Trophoblast cell (in vitro differentiated cells and primary cell): ENCODE data around the gene TSPOAP1.

Experiments
- DNase-seq, 2 donors: peaks; one replicate each; pipeline ENCODE4 v3.0.0-alpha.2; 2016
- H2AFZ ChIP-seq: 2 replicates; pipeline ENCODE4 v1.6.1; 2013; ENCODE audit warnings: low read length, moderate library complexity, mild to moderate bottlenecking; ENCODE audit not compliant: insufficient read depth, poor library complexity
- H2AK5ac ChIP-seq: 2 replicates; pipeline ENCODE4 v1.6.1; 2013; ENCODE audit warnings: mild to moderate bottlenecking, low read length
- H2BK120ac ChIP-seq: 2 replicates; pipeline ENCODE4 v1.6.1; 2013; ENCODE audit warnings: low read length, mild to moderate bottlenecking, moderate library complexity; ENCODE audit not compliant: insufficient read depth, poor library complexity
- H2BK12ac ChIP-seq: 2 replicates; pipeline ENCODE4 v1.6.1; 2013; ENCODE audit warnings: mild to moderate bottlenecking, low read length, moderate library complexity
- H2BK5ac ChIP-seq: 2 replicates; pipeline ENCODE4 v1.6.1; 2013; ENCODE audit warnings: low read length, low read depth, moderate library complexity, mild to moderate bottlenecking; ENCODE audit not compliant: poor library complexity
- H3K14ac ChIP-seq: 2 replicates; pipeline ENCODE4 v1.6.1; 2013; ENCODE audit warnings: mild to moderate bottlenecking, low read length
- H3K18ac ChIP-seq: 2 replicates; pipeline ENCODE4 v1.6.1; 2013; ENCODE audit warnings: mild to moderate bottlenecking, low read length
- H3K23ac ChIP-seq: 2 replicates; pipeline ENCODE4 v1.6.1; 2013; ENCODE audit warnings: low read length
- H3K27ac ChIP-seq: 2 replicates; pipeline ENCODE4 v1.5.1; 2013; ENCODE audit warnings: low read depth, mild to moderate bottlenecking, inconsistent platforms, low read length, moderate library complexity
- H3K27me3 ChIP-seq: 2 replicates; pipeline ENCODE4 v1.6.1; 2013; ENCODE audit warnings: inconsistent platforms, mild to moderate bottlenecking, low read length, moderate library complexity; ENCODE audit not compliant: insufficient read depth
- H3K36me3 ChIP-seq, 2 experiments: 1 replicate in 1 of 2; 2 replicates in 1 of 2; pipeline ENCODE4 v1.6.1; 2013; ENCODE audit warnings: low read length in 2 of 2, mild to moderate bottlenecking in 2 of 2, moderate library complexity in 1 of 2; ENCODE audit not compliant: insufficient read depth in 2 of 2, control insufficient read depth in 1 of 2
- H3K4ac ChIP-seq: 2 replicates; pipeline ENCODE4 v1.6.1; 2013; ENCODE audit warnings: low read depth, mild to moderate bottlenecking, low read length, moderate library complexity
- H3K4me1 ChIP-seq, 2 experiments: 1 replicate in 1 of 2; 2 replicates in 1 of 2; pipeline ENCODE4 v1.6.1; 2013; ENCODE audit warnings: low read length in 2 of 2, mild to moderate bottlenecking in 2 of 2, moderate library complexity in 1 of 2; ENCODE audit not compliant: insufficient read depth in 2 of 2, control insufficient read depth in 1 of 2
- H3K4me2 ChIP-seq: 2 replicates; pipeline ENCODE4 v1.6.1; 2013; ENCODE audit warnings: inconsistent platforms, mild to moderate bottlenecking, low read length, moderate library complexity
- H3K4me3 ChIP-seq: 2 replicates; pipeline ENCODE4 v1.5.1; 2013; ENCODE audit warnings: mild to moderate bottlenecking, low read depth, low read length, inconsistent platforms
- H3K79me1 ChIP-seq: one replicate; pipeline ENCODE4 v1.6.1; 2013; ENCODE audit warnings: low read length
- H3K79me2 ChIP-seq: 2 replicates; pipeline ENCODE4 v1.6.1; 2013; ENCODE audit warnings: low read length, mild to moderate bottlenecking; ENCODE audit not compliant: control insufficient read depth, insufficient read depth, poor library complexity
- H3K9ac ChIP-seq: 2 replicates; pipeline ENCODE4 v1.6.1; 2013; ENCODE audit warnings: mild to moderate bottlenecking, low read length
- H3K9me3 ChIP-seq: 2 replicates; pipeline ENCODE4 v1.6.1; 2013; ENCODE audit warnings: low read depth, mild to moderate bottlenecking, control low read depth, inconsistent platforms, low read length; ENCODE audit not compliant: insufficient read depth
- H4K12ac ChIP-seq: 2 replicates; pipeline ENCODE4 v1.6.1; 2013; ENCODE audit warnings: low read depth, mild to moderate bottlenecking, low read length, moderate library complexity
- H4K8ac ChIP-seq: 2 replicates; pipeline ENCODE4 v1.6.1; 2013; ENCODE audit warnings: low read depth, mild to moderate bottlenecking, low read length, moderate library complexity
- H4K91ac ChIP-seq: one replicate; pipeline ENCODE4 v1.6.1; 2013; ENCODE audit warnings: low read depth, mild to moderate bottlenecking, low read length, moderate library complexity
- WGBS: extraction: QIAGEN DNeasy Blood & Tissue Kit; methylation state at CpG from one replicate; pipeline ENCODE4 v1.1.7; 2013; ENCODE audit warnings: missing lambda C conversion rate; ENCODE audit not compliant: insufficient read length, insufficient coverage; ENCODE audit errors: extremely low coverage; 5-methylcytosine and 5-hydroxymethylcytosine counted together

TSPOAP1 gene

DNA sequence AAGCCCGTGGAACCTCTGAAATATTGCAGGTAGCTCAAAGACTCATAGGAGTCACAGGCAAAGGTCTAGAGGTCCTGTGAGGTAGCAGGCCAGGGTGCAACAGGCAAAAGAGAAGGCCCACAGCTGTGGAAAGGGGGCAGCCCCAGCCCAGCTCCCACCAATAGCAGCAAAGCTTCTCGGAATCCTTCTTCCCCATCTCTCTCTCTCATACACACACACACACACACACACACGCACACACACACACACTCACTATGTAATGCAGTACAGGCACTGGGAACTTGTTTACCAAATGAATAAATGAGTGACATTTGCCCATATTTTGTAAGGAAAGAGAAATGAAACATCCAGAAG is 40.2 kb upstream of the TSPOAP1 start:
- H3K4me3 ChIP-seq, result no peak overlapping the region
- H2BK12ac ChIP-seq, result no peak overlapping the region
- no peak for DNase-seq
- H2AK5ac ChIP-seq, result no peak overlapping the region
- peaks cover 12% of the 10 kb centered on the region for H3K79me1 ChIP-seq
- H3K79me2 ChIP-seq, result no peaks in the 10 kb centered on the region
- no peak overlapping the region for H3K4ac ChIP-seq
- H3K36me3 ChIP-seq, result no peaks in the 10 kb centered on the region
- H2AFZ ChIP-seq, result no peak overlapping the region
- H3K23ac ChIP-seq, result no peak overlapping the region
- no peak overlapping the region for H3K18ac ChIP-seq
- no CpG with 5 or more reads among the region's 3 CpGs for WGBS
- no peaks in the 10 kb centered on the region for H3K27me3 ChIP-seq
- H3K9me3 ChIP-seq, result no peaks in the 10 kb centered on the region
- H3K4me2 ChIP-seq, result no peak overlapping the region
- H3K4me1 ChIP-seq, result peaks cover 25% of the 10 kb centered on the region in 2 experiments
- no peak overlapping the region for H3K14ac ChIP-seq
- H3K27ac ChIP-seq, result no peak overlapping the region
- no peak overlapping the region for H4K12ac ChIP-seq
- H3K9ac ChIP-seq, result no peak overlapping the region
- H2BK120ac ChIP-seq, result no peak overlapping the region
- H4K91ac ChIP-seq, result no peak overlapping the region
- no peak overlapping the region for H2BK5ac ChIP-seq
- H4K8ac ChIP-seq, result no peak overlapping the region

DNA sequence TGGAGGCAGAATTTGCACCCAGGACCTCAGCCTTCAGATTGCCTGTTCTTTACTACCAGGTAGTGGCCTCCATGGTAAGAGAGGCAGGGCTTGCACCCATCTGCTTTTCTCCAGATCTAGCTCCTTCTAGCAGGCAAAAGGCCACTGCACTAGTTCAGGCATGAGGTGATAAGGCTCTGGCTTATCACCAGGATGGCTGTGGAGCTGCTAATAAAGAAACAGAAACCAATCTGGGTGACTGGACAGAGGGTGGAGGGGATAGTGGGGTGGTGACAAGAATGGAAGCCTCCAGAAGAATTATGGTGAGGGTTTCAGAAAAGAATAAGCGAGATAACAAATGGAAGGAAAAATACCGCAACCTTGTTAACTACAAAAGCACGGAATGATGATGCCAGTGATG is 38.9 kb upstream of the TSPOAP1 start:
- WGBS, result no CpG with 5 or more reads among the region's 3 CpGs
- Histone ChIP-seq H3K9me3 (no peaks in the 10 kb centered on the region), H3K18ac (no peak overlapping the region)

GRCh38 chr17:58365980-58366595 is 37.5 kb upstream of the TSPOAP1 start:
- H2AFZ ChIP-seq, result no peak overlapping the region
- no peak overlapping the region for H3K4ac ChIP-seq
- no peak overlapping the region for H4K8ac ChIP-seq
- peak overlapping the region; percentile 19 for H3K4me2 ChIP-seq
- no peak overlapping the region for H4K12ac ChIP-seq
- no peaks in the 10 kb centered on the region for H3K9me3 ChIP-seq
- no peak overlapping the region for H3K18ac ChIP-seq
- no peaks in the 10 kb centered on the region for H3K36me3 ChIP-seq
- H4K91ac ChIP-seq, result peak overlapping the region; percentile 72
- H2BK5ac ChIP-seq, result peak overlapping the region; percentile 1
- H3K4me1 ChIP-seq, result peaks cover 33 to 38% of the 10 kb centered on the region in 2 experiments
- H3K27me3 ChIP-seq, result no peaks in the 10 kb centered on the region
- no peak overlapping the region for H2BK12ac ChIP-seq
- H3K14ac ChIP-seq, result no peak overlapping the region
- no peak for DNase-seq
- H3K9ac ChIP-seq, result no peak overlapping the region
- no peak overlapping the region for H2BK120ac ChIP-seq
- peaks cover 20% of the 10 kb centered on the region for H3K79me1 ChIP-seq
- no CpG with 5 or more reads among the region's 5 CpGs for WGBS
- no peak overlapping the region for H3K4me3 ChIP-seq
- H3K79me2 ChIP-seq, result no peaks in the 10 kb centered on the region
- peak overlapping the region; percentile 92 for H3K27ac ChIP-seq
- H2AK5ac ChIP-seq, result no peak overlapping the region
- no peak overlapping the region for H3K23ac ChIP-seq

More for the DNA sequence above, 38.9 kb upstream of the TSPOAP1 start:
- no peak overlapping the region for H3K4me3 ChIP-seq
- H3K36me3 ChIP-seq, result no peaks in the 10 kb centered on the region
- no peak overlapping the region for H2BK12ac ChIP-seq
- H3K23ac ChIP-seq, result no peak overlapping the region
- no peak overlapping the region for H2BK5ac ChIP-seq
- no peaks in the 10 kb centered on the region for H3K27me3 ChIP-seq
- H3K9ac ChIP-seq, result no peak overlapping the region
- H3K79me1 ChIP-seq, result peaks cover 18% of the 10 kb centered on the region
- H4K8ac ChIP-seq, result no peak overlapping the region
- H2AK5ac ChIP-seq, result no peak overlapping the region
- H3K4me2 ChIP-seq, result no peak overlapping the region
- H4K12ac ChIP-seq, result no peak overlapping the region
- no peak overlapping the region for H2AFZ ChIP-seq
- DNase-seq, result no peak
- H3K79me2 ChIP-seq, result no peaks in the 10 kb centered on the region
- no peak overlapping the region for H3K14ac ChIP-seq
- no peak overlapping the region for H3K27ac ChIP-seq
- no peak overlapping the region for H2BK120ac ChIP-seq
- peaks cover 33 to 35% of the 10 kb centered on the region in 2 experiments for H3K4me1 ChIP-seq
- H4K91ac ChIP-seq, result no peak overlapping the region
- H3K4ac ChIP-seq, result no peak overlapping the region

DNA sequence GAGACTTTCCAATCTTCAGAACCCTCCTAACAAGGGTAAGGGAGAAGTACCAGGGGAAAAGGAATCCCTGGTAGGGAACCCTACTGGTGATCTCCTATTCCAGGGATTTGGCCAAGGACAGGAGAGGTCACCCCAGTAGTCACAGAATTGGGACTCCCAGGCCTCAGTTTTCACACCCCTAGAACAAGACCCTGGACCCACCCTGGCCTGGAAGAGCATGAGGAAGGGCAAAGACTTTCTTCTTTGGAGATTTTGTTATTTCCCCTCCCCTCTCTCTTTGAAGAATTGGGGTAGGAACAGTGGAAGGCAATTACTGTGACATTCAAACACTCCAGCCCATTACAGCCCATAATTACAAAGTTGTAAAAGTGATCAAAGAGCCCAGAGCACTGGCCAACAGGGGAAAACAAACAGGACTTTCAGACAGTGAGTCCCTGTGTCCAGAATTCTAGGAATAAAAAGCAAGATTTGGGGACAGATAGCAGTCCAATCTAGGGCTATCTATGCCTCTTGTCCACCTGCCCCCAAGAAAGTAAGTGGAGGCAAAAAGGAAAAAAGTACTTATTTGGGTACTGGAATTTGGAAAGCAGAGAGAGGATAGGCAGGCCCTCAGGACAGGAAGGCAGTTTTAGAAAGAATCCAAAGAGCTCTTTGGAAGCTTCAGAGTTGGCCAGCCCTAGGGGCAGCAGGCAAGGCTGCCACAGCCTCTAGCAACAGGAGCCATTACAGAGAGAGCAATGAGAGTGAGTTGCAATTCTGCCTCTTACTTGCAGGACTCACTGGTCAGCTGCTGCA is 36.8 kb upstream of the TSPOAP1 start:
- H3K4me2 ChIP-seq, result no peak overlapping the region
- H2BK120ac ChIP-seq, result peak overlapping the region; percentile 82
- peak overlapping the region; percentile 55 for H3K14ac ChIP-seq
- no peak overlapping the region for H3K4me3 ChIP-seq
- peak overlapping the region; percentile 48 for H3K4ac ChIP-seq
- H3K36me3 ChIP-seq, result no peaks in the 10 kb centered on the region
- no peak overlapping the region for H2AFZ ChIP-seq
- peak in 1 of 2 donors; percentile 16 for DNase-seq
- peak overlapping the region; percentile 50 for H3K18ac ChIP-seq
- H3K23ac ChIP-seq, result no peak overlapping the region
- H2AK5ac ChIP-seq, result no peak overlapping the region
- H3K4me1 ChIP-seq, result peaks cover 33 to 38% of the 10 kb centered on the region in 2 experiments
- H3K27me3 ChIP-seq, result no peaks in the 10 kb centered on the region
- H2BK12ac ChIP-seq, result peak overlapping the region; percentile 81
- peak overlapping the region; percentile 88 for H4K91ac ChIP-seq
- no peak overlapping the region for H4K12ac ChIP-seq
- H3K9me3 ChIP-seq, result no peaks in the 10 kb centered on the region
- no peak overlapping the region for H3K9ac ChIP-seq
- peak overlapping the region; percentile 5 for H4K8ac ChIP-seq
- no peaks in the 10 kb centered on the region for H3K79me2 ChIP-seq
- peak overlapping the region; percentile 92 for H3K27ac ChIP-seq
- peaks cover 20% of the 10 kb centered on the region for H3K79me1 ChIP-seq
- H2BK5ac ChIP-seq, result peak overlapping the region; percentile 78
